22Rv1 (cell line): ENCODE measurements around the gene SMYD2.

Experiments used
- H3K27ac ChIP-seq: fragments of 450-650 bp; 2 replicates; pipeline ENCODE4 v1.5.1; 2017
- CTCF ChIP-seq: fragments of 450-650 bp; IDR thresholded peaks from 2 replicates; pipeline ENCODE4 v1.5.1; 2017; ENCODE audit warnings: mild to moderate bottlenecking
- ZFX ChIP-seq: fragments of 450-650 bp; IDR thresholded peaks from 2 replicates; pipeline ENCODE4 v1.6.1; 2017; ENCODE audit warnings: antibody characterized with exemption, borderline replicate concordance

Gene SMYD2

GRCh38 chr1:214281021-214281719 is at the start of gene SMYD2:
SMYD2 (plus strand) TSS chr1:214281159; CDS start chr1:214281255, 96 bp downstream.
- TF ChIP-seq CTCF (no peak), ZFX (no peak)
- H3K27ac ChIP-seq = peak within 1 kb of the TSS; percentile 61

- H3K27ac ChIP-seq = no peak overlapping the region
- TF ChIP-seq CTCF (no peak), ZFX (no peak)
Measured at GRCh38 chr1:214233856-214234634, 46.9 kb upstream of the SMYD2 start.

GRCh38 chr1:214234635-214235025 is 46.3 kb upstream of the SMYD2 start:
- H3K27ac ChIP-seq = no peak overlapping the region
- TF ChIP-seq CTCF = no peak
- TF ChIP-seq ZFX = no peak

GRCh38 chr1:214236477-214236876 is 44.5 kb upstream of the SMYD2 start:
- no peak overlapping the region for H3K27ac ChIP-seq
- TF ChIP-seq ZFX (no peak), CTCF (no peak)

- H3K27ac ChIP-seq = no peak overlapping the region
- TF ChIP-seq CTCF (no peak), ZFX (no peak)
Measured at GRCh38 chr1:214241060-214241459, 39.9 kb upstream of the SMYD2 start.

GRCh38 chr1:214244252-214244651 is 36.7 kb upstream of the SMYD2 start:
- H3K27ac ChIP-seq = no peak overlapping the region
- TF ChIP-seq ZFX = no peak
- no peak for TF ChIP-seq CTCF

- TF ChIP-seq ZFX = no peak
- TF ChIP-seq CTCF = no peak
- H3K27ac ChIP-seq = no peak overlapping the region
Measured at GRCh38 chr1:214244841-214245240, 36.1 kb upstream of the SMYD2 start.
